Measurements from ENCODE around the gene HSPA1B. TPM values are rescaled to one million over a fixed set of nuclear protein-coding genes. Genes with fewer than 3 reads are reported as not detected.

Gene HSPA1B
- total RNA-seq, 1 experiment from 2014 or later: 147 TPM

DNA sequence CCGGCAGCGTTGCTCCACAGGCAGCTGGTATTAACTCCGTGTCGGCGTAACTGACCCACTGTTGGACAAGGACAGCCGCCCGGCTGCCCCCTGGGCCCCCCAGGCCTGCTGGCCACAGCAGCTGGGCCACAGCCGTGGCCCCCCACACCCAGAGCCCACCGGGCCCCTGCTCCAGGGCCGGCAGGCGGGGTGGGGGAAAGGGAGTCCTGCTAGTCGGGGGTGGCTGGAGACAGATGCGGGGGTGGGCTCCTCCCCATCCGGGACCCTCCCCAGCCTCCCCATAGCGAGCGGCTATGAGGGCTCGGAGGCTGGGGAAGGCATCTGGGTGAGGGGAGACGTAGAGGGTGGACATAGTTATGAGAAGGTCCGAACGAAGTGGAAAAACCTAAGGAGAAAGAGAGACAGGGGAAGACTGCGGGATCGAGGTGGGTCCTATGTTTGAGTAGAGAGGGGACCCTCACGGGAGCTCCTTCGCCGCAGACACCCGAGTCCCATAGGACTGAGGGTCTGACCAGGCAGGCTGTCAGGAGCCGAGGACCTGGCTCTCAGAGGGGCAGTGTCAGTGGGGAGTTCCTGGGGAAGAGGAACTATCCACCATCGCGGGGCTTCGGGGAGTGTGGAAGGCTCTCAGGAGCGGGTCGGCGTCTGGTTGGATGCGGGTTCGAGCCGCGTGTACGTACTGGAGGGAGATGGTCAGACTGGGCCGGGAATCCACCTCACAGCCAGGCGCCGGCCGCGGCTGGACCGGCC lies 32.5 kb upstream of the HSPA1B start (continued):
- TF ChIP-seq, protein P1, sequence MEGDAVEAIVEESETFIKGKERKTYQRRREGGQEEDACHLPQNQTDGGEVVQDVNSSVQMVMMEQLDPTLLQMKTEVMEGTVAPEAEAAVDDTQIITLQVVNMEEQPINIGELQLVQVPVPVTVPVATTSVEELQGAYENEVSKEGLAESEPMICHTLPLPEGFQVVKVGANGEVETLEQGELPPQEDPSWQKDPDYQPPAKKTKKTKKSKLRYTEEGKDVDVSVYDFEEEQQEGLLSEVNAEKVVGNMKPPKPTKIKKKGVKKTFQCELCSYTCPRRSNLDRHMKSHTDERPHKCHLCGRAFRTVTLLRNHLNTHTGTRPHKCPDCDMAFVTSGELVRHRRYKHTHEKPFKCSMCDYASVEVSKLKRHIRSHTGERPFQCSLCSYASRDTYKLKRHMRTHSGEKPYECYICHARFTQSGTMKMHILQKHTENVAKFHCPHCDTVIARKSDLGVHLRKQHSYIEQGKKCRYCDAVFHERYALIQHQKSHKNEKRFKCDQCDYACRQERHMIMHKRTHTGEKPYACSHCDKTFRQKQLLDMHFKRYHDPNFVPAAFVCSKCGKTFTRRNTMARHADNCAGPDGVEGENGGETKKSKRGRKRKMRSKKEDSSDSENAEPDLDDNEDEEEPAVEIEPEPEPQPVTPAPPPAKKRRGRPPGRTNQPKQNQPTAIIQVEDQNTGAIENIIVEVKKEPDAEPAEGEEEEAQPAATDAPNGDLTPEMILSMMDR (IDR thresholded peaks at IDR 0.05): no peak

DNA sequence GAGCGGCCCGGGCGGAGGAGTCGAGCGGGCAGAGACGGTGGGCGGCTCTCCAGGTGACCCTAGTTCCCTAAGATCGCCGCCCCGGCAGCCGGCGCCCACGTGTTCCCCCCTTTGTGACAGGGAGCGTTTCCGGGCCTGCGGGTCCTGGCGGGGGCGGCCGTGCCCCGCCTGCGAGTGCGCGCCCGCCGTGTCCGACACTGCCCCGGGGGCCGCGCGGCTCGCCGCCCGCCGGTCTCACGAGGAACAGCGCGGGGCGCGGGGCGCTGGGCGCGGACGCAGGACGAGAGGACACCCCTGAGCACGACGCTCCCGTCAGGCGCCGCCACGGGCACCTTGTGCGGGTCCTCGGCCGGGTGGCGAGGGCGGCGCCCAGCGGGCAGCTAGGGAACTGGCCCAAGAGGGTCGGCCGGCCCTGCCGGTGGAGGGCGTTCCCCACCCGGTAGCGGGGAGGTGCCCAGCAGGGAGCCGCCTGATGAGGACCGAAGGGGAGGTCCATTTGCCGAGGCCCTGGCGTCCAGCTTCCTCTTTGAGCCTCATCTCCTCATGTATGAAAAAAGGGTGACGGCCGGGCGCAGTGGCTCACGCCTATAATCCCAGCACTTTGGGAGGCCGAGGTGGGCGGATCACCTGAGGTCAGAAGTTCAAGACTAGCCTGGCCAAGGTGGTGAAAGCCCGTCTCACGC lies 31.8 kb upstream of the HSPA1B start, which contains the start of gene VARS1:
TSS of gene VARS1 (minus strand) at position 137 of the 683 bp plus-strand sequence. CDS start 535 bp downstream, outside the sequence.
- TF ChIP-seq SIN3A (IDR thresholded peaks at IDR 0.05; ENCODE audit: borderline replicate concordance, insufficient read depth, low read depth, low read length) (peak; percentile 96; the same call in 1 of the 2 replicates), POLR2AphosphoS5 (IDR thresholded peaks at IDR 0.05; ENCODE audit: low read depth, low read length) (peak; percentile 62), TCF7L2 (IDR thresholded peaks at IDR 0.05; ENCODE audit: low read depth, low read length) (no peak)
- TF ChIP-seq, protein P2, sequence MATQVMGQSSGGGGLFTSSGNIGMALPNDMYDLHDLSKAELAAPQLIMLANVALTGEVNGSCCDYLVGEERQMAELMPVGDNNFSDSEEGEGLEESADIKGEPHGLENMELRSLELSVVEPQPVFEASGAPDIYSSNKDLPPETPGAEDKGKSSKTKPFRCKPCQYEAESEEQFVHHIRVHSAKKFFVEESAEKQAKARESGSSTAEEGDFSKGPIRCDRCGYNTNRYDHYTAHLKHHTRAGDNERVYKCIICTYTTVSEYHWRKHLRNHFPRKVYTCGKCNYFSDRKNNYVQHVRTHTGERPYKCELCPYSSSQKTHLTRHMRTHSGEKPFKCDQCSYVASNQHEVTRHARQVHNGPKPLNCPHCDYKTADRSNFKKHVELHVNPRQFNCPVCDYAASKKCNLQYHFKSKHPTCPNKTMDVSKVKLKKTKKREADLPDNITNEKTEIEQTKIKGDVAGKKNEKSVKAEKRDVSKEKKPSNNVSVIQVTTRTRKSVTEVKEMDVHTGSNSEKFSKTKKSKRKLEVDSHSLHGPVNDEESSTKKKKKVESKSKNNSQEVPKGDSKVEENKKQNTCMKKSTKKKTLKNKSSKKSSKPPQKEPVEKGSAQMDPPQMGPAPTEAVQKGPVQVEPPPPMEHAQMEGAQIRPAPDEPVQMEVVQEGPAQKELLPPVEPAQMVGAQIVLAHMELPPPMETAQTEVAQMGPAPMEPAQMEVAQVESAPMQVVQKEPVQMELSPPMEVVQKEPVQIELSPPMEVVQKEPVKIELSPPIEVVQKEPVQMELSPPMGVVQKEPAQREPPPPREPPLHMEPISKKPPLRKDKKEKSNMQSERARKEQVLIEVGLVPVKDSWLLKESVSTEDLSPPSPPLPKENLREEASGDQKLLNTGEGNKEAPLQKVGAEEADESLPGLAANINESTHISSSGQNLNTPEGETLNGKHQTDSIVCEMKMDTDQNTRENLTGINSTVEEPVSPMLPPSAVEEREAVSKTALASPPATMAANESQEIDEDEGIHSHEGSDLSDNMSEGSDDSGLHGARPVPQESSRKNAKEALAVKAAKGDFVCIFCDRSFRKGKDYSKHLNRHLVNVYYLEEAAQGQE (IDR thresholded peaks at IDR 0.05; ENCODE audit: insufficient read depth in 1 of 2, low read depth in 2 of 2, low read length in 1 of 2): no peak
- TF ChIP-seq, protein P1 (IDR thresholded peaks at IDR 0.05): peak; percentile 91
- BruUV-seq (replicated peaks): no TSS peak
- ChIA-PET CTCF (no interaction called here), POLR2A (interaction anchor here (0.6 to 0.7 kb wide), 3 partner anchors 10 to 114 kb away, joined by 3 to 4 read pairs (median 3); no protein-coding TSS in a partner anchor)
- peak within 1 kb of the TSS; percentile 99 for H3K27ac ChIP-seq (ENCODE audit: low read length)
- H3K27me3 ChIP-seq (ENCODE audit: control insufficient read depth, insufficient read depth, low read length): no peaks in the 10 kb centered on the region
- no peaks in the 10 kb centered on the region for H3K9me3 ChIP-seq (ENCODE audit: control insufficient read depth, insufficient read depth, low read depth, low read length)
- H3K36me3 ChIP-seq (ENCODE audit: control insufficient read depth, insufficient read depth, low read length): peaks cover 5% of the 10 kb centered on the region
- intact Hi-C loops (cut with micrococcal nuclease; ENCODE audit: unreplicated experiment) (no loop called here), in situ Hi-C loops (cut with HindIII; ENCODE audit: low pct_unique_long_range_greater_than_20kb, low sequenced_read_pairs) (no loop called here)
- H3K4me3 ChIP-seq (ENCODE audit: low read depth in 2 of 2, low read length in 2 of 2): peak within 1 kb of the TSS; percentile 92 to 99
- H3K4me1 ChIP-seq (ENCODE audit: control insufficient read depth, insufficient read depth, low read length): peaks cover 21% of the 10 kb centered on the region
- ATAC-seq (peak; percentile 90), DNase-seq (ENCODE audit: low read depth, low spot score) (no peak)

Data from Panc1 (cell line).